HFF-Myc (cell line): ENCODE data around the gene AP1B1.

Experiments
- DNase-seq: peaks from one replicate; pipeline ENCODE4 v3.0.0-alpha.2; 2011; ENCODE audit warnings: low read depth; ENCODE audit errors: extremely low read depth
- H3K4me3 ChIP-seq: replicated peaks from 2 replicates; pipeline ENCODE4 v1.5.1; 2011; ENCODE audit warnings: low read depth, mild to moderate bottlenecking, control low read depth, low read length
- TF ChIP-seq, protein P1 (sequence below): IDR thresholded peaks from 2 replicates; pipeline ENCODE4 v1.5.1; 2012; ENCODE audit warnings: mild to moderate bottlenecking, low read depth, low read length, control low read depth; ENCODE audit errors: missing control alignments

The AP1B1 gene

DNA sequence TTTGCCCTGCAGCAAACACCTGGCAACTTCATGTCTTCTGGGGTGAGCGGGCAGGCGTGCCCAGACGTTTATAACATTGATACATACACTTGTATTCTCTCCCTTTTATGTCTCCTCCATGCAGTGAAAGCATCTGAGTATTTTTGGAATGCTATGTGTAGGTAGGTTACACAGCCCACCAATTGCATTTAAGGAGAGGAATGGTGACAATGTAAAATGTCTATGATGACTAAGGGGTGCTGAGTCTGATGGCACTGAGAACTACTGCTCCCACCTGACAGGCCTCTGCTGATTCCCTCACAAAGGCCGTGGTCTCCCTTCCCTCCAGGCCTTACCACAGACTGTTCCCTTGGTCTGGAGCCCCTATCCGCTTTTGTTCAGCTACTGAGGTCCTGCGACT, 50.0 kb downstream of the AP1B1 start:
- no peak for DNase-seq
- TF ChIP-seq, protein P1, sequence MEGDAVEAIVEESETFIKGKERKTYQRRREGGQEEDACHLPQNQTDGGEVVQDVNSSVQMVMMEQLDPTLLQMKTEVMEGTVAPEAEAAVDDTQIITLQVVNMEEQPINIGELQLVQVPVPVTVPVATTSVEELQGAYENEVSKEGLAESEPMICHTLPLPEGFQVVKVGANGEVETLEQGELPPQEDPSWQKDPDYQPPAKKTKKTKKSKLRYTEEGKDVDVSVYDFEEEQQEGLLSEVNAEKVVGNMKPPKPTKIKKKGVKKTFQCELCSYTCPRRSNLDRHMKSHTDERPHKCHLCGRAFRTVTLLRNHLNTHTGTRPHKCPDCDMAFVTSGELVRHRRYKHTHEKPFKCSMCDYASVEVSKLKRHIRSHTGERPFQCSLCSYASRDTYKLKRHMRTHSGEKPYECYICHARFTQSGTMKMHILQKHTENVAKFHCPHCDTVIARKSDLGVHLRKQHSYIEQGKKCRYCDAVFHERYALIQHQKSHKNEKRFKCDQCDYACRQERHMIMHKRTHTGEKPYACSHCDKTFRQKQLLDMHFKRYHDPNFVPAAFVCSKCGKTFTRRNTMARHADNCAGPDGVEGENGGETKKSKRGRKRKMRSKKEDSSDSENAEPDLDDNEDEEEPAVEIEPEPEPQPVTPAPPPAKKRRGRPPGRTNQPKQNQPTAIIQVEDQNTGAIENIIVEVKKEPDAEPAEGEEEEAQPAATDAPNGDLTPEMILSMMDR: no peak
- no peak overlapping the region for H3K4me3 ChIP-seq

DNA sequence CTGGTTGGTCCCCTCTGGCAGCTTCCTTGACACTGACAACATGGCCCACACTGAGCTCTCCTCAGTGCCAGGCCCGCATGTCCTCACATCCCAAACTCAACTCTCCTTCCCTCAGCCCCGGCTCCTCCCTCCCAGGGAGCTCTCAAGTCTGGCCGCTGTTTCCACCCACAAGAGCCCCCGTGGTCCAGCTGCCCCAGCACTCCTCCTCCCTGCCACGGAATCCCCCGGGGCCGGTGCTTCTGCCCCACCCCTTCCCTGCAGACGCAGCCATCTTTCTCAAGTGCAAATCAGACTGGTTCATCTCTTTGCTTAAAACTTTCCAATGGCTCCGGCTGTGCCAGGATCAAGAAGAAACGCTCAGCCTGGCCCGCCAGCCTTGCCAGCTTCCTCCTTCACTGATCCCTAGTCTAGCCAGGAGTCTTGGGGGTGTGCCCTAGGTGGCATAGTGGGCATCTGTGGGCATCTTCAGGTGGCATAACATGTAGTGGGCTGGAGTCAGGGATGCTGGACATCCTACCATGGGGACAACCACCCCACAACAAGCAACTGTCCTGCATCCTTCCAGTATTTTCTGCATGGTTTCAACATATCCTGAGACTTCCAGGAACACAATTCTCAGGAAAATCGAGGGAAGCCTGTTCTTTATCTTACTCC, 50.6 kb downstream of the AP1B1 start:
- no peak overlapping the region for H3K4me3 ChIP-seq
- no peak for DNase-seq
- TF ChIP-seq, protein P1: no peak

DNA sequence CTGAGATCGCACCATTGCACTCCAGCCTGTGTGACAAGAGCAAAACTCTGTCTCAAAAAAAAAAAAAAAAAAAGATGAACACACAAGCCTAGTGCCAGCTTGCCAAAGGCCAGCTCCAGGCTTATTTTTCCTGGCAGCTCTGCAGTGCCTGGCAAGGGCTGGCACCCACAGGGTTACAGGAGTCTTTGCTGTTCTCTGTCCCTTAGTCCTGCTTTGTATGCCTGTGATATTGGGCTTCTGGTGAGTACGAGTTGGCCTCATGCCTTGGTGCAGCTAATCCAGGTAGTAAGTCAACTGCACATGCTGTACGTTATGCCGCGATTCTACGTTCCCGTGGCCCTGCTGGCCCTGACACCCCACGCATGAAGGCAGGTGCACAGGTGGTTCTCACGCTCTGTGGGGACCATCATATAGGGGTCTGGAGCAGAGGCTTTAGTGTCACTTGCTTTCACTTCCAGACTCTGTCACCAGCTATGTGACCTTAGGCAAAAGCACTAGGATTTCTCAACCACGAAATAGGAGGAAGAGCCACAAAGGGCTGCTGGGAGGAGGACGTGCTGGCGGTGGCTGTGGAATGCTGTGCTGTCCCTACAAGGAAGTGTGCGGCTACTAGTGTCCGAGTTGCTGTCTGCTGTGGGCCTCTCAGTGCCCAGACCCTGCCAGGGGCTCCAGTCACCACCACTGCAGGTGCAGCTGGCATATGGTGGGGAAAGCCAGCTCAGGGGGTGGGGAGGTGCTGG, 51.4 kb downstream of the AP1B1 start:
- no peak overlapping the region for H3K4me3 ChIP-seq
- TF ChIP-seq, protein P1: no peak
- DNase-seq: no peak

DNA sequence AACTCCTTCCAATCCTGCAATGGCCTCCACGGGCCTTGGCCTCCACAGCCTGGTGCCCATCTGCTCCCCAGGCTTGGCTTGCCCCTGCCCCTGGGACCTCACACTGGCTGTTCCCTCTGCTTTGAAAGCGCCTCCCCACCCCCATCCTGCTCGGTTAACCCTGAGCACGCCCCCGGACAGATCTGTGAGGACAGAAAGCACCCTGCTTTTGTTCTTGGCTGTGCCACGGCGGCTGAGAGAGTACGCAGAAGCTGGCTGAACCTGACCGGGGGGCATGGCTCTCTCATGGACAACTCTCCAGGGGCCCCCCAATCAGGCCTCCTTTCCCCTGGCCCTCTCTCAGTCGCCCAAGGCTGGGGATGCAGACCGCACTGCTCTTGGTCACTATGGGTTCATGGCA, 52.7 kb downstream of the AP1B1 start:
- TF ChIP-seq, protein P1: no peak
- H3K4me3 ChIP-seq: no peak overlapping the region
- no peak for DNase-seq

DNA sequence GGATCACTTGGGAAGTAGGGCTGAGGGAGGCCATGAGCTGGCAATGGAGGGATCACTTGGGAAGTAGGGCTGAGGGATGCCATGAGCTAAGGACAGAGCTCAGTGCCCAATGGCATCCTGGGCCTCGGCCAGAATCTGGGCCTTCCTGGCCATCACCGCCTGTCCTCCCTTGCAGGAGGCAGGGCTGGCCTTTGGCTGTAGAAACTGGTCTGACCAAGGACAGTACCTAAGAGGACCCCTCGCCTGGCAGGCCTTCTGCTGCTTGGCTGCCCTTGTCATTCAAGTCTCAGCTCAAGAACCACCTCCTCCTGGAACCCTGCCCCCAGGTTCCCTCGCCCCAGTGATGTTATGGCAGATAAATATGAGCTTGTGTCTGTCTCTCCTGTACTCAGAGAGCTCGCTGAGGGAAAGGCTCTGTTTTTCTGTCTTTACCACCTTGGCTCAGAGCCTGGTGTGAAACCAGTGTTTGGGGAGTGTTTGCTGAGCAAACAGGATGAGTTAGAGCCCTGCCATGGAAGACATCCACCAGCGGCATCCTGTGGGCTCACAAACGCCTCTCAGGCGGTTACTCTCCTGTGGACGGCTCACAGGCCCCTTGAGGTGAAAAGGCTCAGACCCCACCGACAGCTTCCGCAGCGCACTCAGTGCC, 53.5 kb downstream of the AP1B1 start:
- no peak overlapping the region for H3K4me3 ChIP-seq
- DNase-seq: no peak
- TF ChIP-seq, protein P1: no peak

DNA sequence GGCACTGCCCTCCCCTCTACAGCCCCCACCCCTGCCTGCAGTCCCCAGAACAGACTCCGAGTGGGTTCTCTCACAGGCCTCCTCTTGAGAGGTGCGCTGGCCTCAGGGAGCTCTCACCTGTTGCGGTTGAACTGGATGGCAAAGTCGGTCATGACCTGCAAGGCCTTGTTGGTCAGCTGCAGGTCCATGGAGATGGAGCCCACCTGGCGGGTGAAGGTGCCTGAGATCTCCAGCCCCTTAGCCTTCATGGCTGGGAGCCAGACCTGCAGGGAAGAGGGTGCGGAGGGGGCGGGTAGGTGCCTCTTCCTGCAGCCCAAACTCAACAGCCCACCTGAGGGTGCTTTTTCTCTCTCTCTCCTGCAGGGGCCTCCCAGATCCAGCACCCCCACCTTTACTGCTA, 54.2 kb downstream of the AP1B1 start:
- no peak for DNase-seq
- H3K4me3 ChIP-seq: no peak overlapping the region
- TF ChIP-seq, protein P1: no peak
